Anterior cingulate cortex (tissue), 58 donors: ENCODE measurements around the gene ITPKB.
A peak's percentile ranks its signal among the peaks of the same experiment; 100 is the strongest.

Source experiments
- DNase-seq, 58 donors: peaks; one replicate each; lab custom pipeline; 2025; lab: John Stamatoyannopoulos, UW

The ITPKB gene

GRCh38 chr1:226708967-226709396, 30.1 kb downstream of the ITPKB start:
- DNase-seq, result peak in 3 of 58 donors; percentile 35 to 50 (median 47)

GRCh38 chr1:226708342-226708780, 30.7 kb downstream of the ITPKB start:
- peak in 1 of 58 donors; percentile 24 for DNase-seq

- peak in 1 of 58 donors; percentile 22 for DNase-seq
Observed at GRCh38 chr1:226706684-226707083, 32.4 kb downstream of the ITPKB start.

DNA sequence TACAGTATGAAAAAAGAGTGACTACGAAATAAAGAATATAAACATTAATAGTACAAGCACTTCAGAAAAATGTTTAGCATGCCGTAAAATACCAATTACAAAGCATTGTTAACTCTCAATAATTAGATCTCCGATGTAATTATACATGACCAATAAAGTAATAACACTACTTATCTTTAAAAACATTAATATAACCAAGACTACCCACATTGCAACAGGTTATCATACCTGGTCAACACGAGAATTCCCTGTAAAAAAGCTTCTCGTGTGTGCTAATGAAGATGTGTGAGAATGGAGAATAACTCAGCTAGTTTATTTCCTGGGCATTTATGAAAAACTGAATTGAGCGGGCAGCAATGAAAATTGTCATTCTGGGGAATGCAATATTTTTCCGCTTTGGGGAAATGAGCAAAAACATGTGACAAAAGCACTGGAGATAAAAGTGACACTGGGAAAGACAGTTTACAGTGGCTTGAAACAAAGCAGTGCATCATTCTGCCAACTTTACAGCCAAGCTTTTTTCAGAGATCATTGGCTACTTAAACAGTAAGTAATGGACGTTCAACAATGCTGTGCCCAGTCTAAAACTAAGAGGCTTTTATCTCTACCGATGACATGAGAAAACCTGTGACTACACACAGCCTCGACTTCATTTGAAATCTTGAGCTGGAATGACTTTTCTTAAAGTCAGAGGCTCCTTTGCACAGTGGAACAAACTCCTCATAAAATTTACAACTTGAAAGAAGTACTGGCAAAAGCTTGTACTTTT, 34.7 kb downstream of the ITPKB start:
- no peak for DNase-seq

DNA sequence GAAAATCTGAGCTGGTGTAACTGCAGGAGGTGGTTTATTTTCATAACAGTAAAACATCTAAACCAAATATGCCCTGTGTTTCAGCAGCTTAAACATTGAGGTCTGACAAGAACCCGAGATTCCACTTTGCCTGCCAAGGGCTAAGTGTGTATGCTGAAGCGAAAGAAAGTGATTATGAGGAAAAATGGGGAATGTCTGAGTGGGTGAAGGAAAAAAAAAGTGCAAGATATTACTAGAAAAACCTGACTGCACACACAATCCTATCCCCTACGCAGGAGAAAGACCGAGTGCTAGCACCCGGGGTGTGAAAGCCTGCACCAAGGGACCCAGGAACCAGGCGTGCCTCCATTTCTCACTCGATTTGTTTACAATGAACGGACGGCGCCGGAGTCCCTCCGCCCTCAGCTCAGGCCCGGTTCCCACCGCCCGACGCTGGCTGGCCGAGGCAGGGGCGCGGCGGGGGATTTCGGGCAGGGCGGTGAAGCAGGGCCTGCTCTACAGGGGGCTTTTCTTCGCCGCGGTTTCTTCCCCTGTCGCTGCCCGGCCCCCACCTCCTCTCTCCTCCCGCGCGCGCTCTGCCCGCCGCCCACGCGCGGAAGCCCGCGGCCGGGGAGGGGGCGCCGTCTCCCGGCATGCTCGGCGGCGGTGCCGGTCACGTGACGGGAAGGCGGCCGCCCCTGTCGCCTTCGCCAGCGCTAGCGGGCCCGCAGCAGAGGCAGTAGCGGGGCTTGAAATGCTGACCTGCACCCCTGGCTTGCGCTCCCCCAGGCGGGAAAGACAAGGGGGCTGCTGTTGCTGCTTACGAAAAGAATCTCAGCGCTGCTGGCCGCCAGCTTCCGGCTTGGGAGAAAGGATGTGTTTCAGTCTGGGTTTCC, 35.9 kb downstream of the ITPKB start:
- peak in 52 of 58 donors; percentile 27 to 85 (median 68) for DNase-seq

- peak in 5 of 58 donors; percentile 25 to 36 (median 26) for DNase-seq
Observed at GRCh38 chr1:226702318-226702956, 36.6 kb downstream of the ITPKB start.

DNA sequence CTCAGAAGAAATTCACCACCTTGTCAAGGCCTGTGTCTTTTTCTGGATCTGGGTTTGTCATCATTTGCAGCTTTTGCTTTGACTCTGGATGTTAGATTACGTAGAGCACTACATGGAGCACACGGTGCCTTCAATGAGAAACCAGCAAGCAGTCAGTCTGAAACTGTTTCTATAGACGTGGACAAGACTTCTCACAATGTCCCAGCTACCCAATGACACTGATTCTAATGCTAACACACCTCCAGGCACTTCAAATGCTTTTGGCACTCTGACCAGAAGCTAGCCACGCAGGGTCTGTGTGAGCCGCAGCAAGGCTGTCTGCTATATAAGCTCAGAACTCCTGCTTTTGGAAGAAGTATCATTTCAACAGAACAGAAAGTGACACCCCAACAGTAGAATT, 38.2 kb downstream of the ITPKB start:
- no peak for DNase-seq

DNA sequence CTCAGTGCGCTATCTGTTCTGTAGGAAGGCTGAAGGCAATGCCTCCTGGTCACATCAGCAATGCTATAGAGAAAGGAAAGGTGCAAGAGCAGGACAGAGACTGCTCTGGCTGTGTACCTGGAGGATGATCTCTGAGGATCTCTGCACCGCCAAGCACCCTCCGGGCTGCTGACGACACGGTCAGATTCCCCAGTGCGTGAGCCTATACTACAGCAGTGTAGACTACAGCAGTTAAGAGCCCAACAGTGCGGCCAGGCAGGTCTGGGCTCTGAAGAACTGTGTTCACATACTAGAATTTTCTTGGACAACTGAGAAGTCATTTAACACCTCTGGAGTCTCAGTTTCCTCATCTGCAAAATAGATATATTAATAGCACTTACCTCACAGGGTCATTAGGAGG, 39.9 kb downstream of the ITPKB start:
- DNase-seq, result no peak

DNA sequence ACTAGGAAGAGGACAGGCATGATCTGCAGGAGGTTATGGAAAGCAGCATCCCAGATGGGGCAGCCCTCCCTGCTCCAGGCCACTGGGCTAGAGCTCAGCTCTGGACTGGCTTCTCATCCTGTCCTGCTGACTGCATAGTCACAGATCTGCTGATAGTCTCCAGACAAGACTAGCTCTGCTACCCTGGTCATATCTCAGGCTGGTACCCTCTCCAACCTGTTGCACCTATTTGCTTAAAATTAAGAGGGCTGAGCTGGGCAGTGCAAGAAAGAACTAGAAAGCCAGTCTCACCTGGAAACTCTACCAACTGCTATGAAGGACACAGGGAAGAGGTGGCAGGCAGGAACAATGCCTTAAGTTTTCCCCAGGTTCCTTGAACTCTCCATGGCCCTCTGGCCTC, 40.4 kb downstream of the ITPKB start:
- no peak for DNase-seq

GRCh38 chr1:226697929-226698544, 41.0 kb downstream of the ITPKB start:
- no peak for DNase-seq

DNA sequence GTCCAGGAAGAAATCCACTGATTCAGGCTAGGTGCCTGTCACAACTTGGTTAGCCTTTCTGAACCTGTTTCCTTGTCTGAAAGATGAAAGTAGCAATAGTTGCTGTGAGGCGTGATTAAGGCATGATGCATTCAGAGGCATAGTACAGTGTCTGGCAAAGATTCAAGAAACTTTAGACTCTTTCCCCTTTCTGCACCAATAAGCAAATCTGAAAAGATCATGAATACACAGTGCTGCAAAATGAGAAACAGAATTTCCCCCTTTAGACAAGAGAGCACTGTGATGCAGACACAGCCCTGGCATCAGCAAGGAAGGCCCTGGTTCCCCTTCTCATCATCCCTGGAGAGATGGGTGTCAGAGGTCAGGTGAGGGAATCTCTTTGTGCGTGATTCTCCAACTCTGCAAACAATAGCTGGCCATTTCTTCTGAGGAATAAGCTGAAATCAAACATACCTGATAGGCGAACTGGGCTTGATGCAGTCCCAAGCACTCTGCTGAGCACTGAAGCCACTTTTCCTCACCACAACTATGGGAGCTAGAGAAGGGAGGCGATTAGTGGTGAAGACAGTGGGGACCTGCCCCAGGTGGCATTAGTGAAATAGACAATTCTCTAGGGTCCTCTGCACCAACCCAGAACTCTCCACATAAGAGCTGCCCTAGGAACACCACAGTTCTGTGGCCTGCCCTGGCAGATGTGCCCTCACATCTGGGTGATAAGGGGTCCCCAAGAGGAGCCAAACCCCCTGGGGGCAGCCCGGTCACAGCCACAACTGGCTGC, 41.7 kb downstream of the ITPKB start:
- peak in 2 of 58 donors; percentile 30 to 36 for DNase-seq

DNA sequence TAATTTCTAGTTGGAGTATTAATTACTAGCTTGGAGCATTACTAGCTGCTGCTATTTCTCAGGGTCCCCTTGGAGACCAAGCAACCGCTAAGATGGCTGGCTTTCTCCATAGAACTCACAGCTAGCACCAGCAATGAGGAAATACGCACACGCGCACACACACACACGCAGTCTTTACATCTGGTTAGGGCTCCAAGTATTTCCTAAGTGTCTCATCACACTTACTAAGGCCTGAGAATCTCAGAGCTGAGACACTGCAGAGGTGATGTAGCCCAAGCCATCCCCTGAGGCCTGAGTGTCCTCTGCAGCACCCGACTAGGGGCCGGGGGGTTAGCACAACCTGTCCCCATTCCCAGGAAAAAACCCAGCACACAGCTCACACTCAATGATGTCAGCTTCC, 42.5 kb downstream of the ITPKB start:
- DNase-seq, result no peak

- DNase-seq, result no peak
Observed at GRCh38 chr1:226695335-226695900, 43.7 kb downstream of the ITPKB start.

GRCh38 chr1:226692823-226693222, 46.3 kb downstream of the ITPKB start:
- DNase-seq, result no peak

- peak in 1 of 58 donors; percentile 42 for DNase-seq
Observed at GRCh38 chr1:226692051-226692792, 46.9 kb downstream of the ITPKB start.

GRCh38 chr1:226691247-226691646, 47.8 kb downstream of the ITPKB start:
- no peak for DNase-seq

DNA sequence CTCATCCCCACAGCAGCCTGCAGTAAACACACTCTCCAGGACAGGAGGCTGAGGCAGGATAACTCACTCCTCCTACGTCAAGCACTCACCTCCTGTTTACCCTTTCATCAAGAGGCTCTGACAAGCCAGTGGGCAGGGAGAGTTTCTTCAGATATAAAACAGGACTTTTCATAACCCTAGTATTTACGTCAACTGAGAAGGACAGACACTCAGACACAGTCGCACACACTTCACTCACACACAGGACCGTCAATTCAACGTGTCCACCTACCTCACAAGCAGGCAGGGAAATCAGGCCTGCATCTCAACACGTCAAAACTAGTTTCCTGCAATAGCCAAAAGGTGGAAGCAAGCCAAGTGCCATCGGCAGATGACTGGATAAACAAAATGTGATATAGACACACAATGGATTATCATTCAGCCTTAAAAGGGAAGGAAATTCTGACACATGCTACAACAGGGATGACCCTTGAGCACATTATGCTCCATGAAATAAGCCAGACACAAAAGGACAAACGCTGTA, 48.6 kb downstream of the ITPKB start:
- DNase-seq, result peak in 1 of 58 donors; percentile 39

DNA sequence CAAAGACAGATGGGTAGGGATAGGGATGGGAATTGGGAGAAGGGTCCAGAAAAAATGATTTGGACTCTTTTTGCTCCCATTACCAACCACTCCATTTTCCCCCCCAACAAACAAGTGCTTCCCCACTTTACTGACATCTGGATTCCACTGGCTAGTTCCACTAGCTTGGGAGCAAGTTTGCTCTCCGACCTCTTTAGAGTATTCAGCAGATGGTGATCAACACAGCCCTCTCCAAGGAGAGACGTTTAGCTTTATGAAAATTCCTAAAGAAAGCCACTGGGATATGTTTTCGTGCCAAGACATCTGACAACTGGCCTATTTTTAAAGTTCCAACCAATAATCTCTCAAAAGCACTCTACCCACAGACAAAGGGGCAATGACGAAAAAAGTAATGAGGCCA, 50.3 kb downstream of the ITPKB start:
- DNase-seq, result peak in 2 of 58 donors; percentile 46 to 48
